HG03457 (cell line): ENCODE measurements around the gene TARS3.

Experiments
- ATAC-seq: cut with Tn5 transposase; IDR thresholded peaks from one replicate; pipeline ENCODE4 v1.9.1; 2021; ENCODE audit warnings: moderate number of reproducible peaks; ENCODE audit not compliant: unreplicated experiment

The TARS3 gene

GRCh38 chr15:101702077-101702476, 22.2 kb downstream of the TARS3 start:
- ATAC-seq: no peak

DNA sequence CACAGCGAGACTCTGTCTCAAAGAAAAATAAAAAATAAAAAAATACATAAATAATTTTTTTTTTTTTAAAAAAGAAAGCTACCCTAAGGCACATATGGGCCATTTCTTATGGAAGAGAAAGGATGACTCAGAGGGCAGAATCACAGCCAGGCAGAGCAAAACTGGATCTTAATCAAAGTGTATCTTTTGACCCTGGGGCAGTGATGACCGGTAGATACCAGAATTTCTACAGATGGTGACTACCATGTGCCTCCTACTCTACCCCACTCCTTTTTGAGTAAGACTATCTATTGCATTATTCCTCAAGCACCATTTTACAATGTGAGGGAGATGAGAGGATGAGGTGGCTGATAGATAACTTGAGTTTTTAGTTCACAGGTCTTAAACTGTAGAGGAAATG, 26.0 kb downstream of the TARS3 start:
- ATAC-seq: no peak

DNA sequence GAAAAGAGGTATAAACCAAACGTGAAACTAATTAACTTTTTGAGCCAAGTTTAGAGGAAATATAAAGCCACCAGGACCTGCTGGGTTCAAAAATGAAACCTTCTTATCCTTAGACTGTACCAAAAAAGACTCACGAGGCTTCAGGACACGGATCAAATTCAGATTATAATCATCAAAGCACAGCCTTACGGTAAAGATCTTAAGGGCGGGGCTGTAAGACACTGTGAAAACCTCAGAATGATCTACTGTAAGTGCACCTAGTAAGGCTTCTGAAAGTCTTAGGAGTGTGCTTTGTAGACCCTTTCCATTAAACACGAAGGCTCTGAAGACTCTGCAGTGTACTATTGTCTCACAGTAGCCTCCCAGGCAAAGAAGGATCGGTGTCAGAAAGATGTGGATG, 26.8 kb downstream of the TARS3 start:
- no peak for ATAC-seq

DNA sequence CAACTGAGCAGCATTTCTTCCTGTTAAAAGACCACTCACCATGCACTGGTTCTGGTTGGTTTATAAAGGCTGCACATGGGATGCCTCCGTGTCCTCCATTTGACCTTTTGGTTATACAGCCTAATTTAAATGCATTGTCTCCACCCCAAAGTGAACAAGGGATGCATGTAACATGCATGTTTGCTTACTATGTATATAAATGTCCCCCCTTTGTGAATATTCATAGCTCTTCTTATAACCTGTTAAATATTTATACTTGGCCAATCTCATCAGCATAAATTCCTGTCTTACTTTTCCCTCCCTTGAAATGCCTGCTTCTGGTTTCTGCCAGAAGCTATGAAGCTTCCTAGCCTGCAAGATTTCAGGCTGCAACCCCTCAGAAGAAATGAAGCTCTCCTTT, 27.4 kb downstream of the TARS3 start:
- no peak for ATAC-seq

- no peak for ATAC-seq
Measured at GRCh38 chr15:101694261-101694660, 30.0 kb downstream of the TARS3 start.

DNA sequence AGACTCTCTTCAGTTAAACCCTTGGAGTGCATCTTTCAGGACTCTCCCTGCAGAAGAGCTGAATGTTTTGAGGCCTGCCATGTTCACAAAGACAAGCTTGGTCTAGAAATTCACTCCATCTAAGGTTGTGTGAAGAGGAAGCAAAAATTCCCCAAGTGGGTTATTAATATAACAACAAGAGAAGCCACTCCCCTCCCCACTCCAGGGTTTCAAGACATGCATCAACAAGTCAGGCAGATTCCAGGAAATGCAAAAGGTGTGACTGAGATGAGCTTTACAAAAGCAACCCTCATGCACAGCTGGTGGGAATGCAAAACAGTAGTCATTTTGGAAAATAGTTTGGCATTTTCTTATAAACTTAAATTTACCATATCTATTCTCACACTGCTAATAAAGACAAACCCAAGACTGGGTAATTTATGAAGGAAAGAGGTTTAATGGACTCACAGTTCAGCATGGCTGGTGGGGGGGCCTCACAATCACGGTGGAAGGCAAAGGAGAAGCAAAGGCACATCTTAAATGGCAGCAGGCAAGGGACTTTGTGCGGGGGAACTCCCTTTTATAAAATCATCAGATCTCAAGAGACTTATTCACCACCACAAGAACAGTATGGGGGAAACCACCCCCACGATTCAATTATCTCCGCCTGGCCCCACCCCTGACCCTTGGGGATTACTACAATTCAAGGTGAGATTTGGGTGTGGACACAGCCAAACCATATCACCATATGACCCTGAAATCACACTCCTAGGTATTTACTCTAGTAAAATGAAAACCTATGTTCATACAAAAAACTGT, 31.3 kb downstream of the TARS3 start:
- ATAC-seq: no peak

DNA sequence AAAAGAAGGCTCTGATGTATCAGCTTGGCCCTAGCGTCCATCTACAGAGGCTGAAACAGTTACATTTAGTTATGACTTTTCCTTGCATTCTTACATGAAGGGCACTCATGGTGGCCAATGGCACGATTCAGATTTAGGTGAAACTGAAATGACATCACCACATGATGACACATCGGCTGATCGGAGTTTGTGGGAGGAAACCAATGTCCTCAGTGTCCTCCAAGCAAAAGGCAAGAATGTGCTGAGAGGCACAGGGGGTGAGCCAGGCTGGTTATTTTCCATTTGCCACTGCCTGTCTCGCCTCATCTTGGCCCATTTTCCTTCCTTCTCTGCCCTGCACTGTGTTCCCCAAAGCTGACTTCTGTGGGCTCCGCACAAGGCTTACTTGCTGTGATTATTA, 34.4 kb downstream of the TARS3 start:
- ATAC-seq: no peak

GRCh38 chr15:101686718-101687117, 37.6 kb downstream of the TARS3 start:
- no peak for ATAC-seq

- ATAC-seq: no peak
Measured at GRCh38 chr15:101684877-101685276, 39.4 kb downstream of the TARS3 start.

GRCh38 chr15:101684384-101684783, 39.9 kb downstream of the TARS3 start:
- ATAC-seq: no peak

DNA sequence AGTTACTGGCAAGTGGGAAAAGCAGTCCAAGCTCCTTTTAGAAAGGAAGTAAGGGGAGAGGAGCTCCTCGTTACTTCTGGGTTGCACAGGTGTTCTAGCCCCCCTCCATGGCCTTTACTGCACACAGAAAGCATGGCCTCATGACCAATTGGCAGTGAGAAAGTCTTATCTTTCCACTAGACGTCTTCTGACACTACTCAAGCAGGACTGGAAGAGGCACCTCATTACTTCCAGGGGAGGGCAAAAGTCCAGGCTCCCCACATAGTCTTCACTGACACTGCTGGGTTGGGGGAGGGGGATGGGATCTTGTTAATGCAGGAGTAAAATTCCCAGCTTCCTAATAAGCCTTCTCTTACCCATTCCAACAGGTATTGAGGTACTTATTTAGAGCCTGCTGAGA, 44.5 kb downstream of the TARS3 start:
- ATAC-seq: no peak

- ATAC-seq: no peak
Measured at GRCh38 chr15:101676921-101677329, 47.3 kb downstream of the TARS3 start.

DNA sequence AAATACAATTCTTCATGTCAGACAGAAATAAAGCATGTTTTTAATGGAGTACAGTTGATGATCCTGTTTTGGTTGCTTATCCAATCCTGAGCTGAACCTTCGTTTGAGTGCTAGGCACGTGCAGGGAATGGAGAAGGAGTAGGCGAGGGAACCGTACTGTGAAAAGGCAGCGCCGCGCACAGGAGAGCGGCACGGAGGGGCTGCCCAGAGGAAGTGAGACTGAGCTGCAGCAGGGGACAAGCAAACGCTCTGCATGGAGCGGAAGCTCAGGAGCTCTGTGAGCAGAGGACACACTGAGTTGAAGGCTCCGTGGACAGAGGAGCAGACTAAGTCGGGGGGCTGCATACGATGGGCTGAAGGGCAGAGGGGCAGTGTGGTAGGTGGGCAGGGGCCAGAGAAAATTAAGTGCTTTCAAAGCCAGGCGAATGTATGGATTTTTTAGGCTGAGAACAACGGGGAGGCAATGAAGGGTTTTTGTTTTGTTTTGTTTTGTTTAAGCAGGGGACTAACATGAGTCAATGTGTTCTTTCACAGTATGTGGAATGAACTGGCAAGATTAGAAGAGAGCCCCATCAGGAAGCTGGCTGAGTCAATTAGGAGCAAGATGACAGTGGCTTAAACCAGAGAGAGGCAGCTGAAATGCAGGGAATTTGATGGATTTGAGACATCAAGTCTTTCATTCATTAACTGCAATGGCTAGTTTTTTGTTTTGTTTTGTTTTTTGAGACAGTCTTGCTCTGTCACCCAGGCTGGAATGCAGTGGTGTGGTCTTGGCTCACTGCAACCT, 48.3 kb downstream of the TARS3 start:
- no peak for ATAC-seq

GRCh38 chr15:101675015-101675414, 49.3 kb downstream of the TARS3 start:
- no peak for ATAC-seq

GRCh38 chr15:101672298-101672697, 52.0 kb downstream of the TARS3 start:
- no peak for ATAC-seq

DNA sequence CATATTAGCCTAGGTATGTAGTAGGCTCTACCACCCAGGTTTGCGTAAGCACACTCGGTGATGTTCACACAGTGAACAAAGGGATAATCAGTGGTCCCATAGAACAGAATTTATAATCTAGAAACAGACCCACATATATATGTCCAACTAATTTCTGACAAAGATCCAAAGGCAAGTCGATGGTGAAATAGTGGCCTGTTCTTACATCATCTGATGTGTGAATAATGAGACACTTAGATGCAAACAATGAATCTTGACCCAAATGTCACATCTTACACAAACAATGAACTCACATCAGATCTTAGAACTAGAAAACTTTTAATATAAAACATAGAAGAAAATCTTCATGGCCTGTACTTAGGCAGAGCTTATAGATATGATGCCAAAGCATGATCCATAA, 54.5 kb downstream of the TARS3 start:
- no peak for ATAC-seq

GRCh38 chr15:101667881-101668280, 56.4 kb downstream of the TARS3 start:
- no peak for ATAC-seq

GRCh38 chr15:101664303-101664913, 59.9 kb downstream of the TARS3 start:
- no peak for ATAC-seq

DNA sequence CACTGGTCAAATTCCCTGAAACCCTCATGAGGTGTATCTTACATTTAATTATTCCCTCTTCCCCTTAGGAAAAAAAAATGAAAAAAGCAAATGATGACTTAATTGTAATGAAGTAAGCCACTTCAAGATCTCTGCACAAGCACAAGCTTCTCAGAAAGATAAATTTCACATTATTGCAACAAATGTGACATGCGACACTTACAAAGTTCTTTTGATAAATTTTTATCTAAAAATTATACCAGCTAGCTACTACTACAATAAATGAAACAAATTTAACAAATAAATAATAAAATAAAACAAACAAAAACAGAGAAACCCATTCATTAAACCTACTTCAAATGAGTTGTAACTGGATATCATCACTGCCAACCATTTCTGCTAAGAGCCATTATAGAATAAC, 62.1 kb downstream of the TARS3 start:
- no peak for ATAC-seq

- no peak for ATAC-seq
Measured at GRCh38 chr15:101660005-101660404, 64.3 kb downstream of the TARS3 start.

GRCh38 chr15:101657968-101658784, 66.1 kb downstream of the TARS3 start:
- no peak for ATAC-seq
